HFFc6 (cell line): ENCODE measurements around the gene SIRPB1. TPM values are rescaled to one million over a fixed set of nuclear protein-coding genes. Genes with fewer than 3 reads are reported as not detected.

ENCODE experiments used
- DNase-seq: peaks from one replicate; pipeline ENCODE4 v3.0.0-alpha.2; 2018
- H3K27ac Mint-ChIP-seq: 2 replicates; pipeline ENCODE4 v1.8.0; 2020; ENCODE audit warnings: mild to moderate bottlenecking, mixed read lengths
- H3K27me3 Mint-ChIP-seq: 2 replicates; pipeline ENCODE4 v1.8.0; 2021; ENCODE audit warnings: mild to moderate bottlenecking, moderate library complexity, mixed read lengths; ENCODE audit not compliant: insufficient read depth
- H3K36me3 Mint-ChIP-seq: 2 replicates; pipeline ENCODE4 v1.8.0; 2021; ENCODE audit warnings: low read depth, mixed read lengths
- H3K4me1 Mint-ChIP-seq: 2 replicates; pipeline ENCODE4 v1.8.0; 2020; ENCODE audit warnings: low read depth, mixed read lengths
- H3K4me3 Mint-ChIP-seq: 2 replicates; pipeline ENCODE4 v1.8.0; 2020; ENCODE audit warnings: mild to moderate bottlenecking, moderate library complexity, mixed read lengths
- H3K9me3 Mint-ChIP-seq: 2 replicates; pipeline ENCODE4 v1.8.0; 2020; ENCODE audit warnings: mild to moderate bottlenecking, mixed read lengths
- CTCF ChIP-seq: fragments of 200-600 bp; sonication (generic); IDR thresholded peaks from 2 replicates; pipeline ENCODE4 v1.5.0; 2021; ENCODE audit warnings: antibody characterized with exemption, mild to moderate bottlenecking
- total RNA-seq, 6 experiments: library from RNA; stranded (reverse); fragmentation: NEBNext Ultra II Directional; extraction: Animal tissue kit (Norgen Biotek cat#: 25700); gene quantifications; 2 replicates in 1 of 6; 3 replicates in 5 of 6; pipeline ENCODE4 v1.2.3, GENCODE V29; 2021

The SIRPB1 gene
- total RNA-seq, 6 experiments from 2014 or later: not detected

DNA sequence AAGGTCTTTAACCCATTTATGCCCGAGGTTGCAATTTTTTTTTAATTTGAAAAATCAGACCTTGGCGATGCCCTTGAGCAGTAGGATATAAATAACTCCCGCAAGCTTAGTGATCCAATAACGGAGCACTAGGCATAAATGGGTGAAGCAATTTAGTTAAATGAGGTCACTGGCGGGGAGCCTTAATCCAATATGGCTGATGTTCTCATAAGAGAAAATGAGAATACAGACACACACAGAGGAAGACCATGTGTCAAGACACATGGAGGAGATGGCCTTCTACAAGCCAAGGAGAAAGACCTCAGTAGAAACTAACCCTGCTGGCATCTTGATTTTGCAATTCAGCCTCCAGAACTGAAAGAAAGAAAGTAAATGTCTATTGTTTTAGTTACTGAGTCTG is 37.0 kb upstream of the SIRPB1 start:
- H3K27me3 Mint-ChIP-seq: peaks cover 18% of the 10 kb centered on the region
- TF ChIP-seq CTCF: no peak

GRCh38 chr20:1654996-1655395 is 35.2 kb upstream of the SIRPB1 start:
- TF ChIP-seq CTCF: no peak
- DNase-seq: no peak
- H3K27ac Mint-ChIP-seq: no peak overlapping the region
- peaks cover 16% of the 10 kb centered on the region for H3K27me3 Mint-ChIP-seq
- H3K4me3 Mint-ChIP-seq: no peak overlapping the region
- no peaks in the 10 kb centered on the region for H3K36me3 Mint-ChIP-seq
- no peaks in the 10 kb centered on the region for H3K4me1 Mint-ChIP-seq
- no peaks in the 10 kb centered on the region; the same call in 1 of the 2 replicates for H3K9me3 Mint-ChIP-seq

More for the DNA sequence above, 37.0 kb upstream of the SIRPB1 start:
- Mint-ChIP-seq H3K4me1 (no peaks in the 10 kb centered on the region), H3K27ac (no peak overlapping the region), H3K4me3 (no peak overlapping the region), H3K9me3 (no peaks in the 10 kb centered on the region; the same call in 1 of the 2 replicates), H3K36me3 (no peaks in the 10 kb centered on the region)
- no peak for DNase-seq

GRCh38 chr20:1652960-1653359 is 33.2 kb upstream of the SIRPB1 start:
- no peak for TF ChIP-seq CTCF
- Mint-ChIP-seq H3K27me3 (peaks cover 8% of the 10 kb centered on the region), H3K27ac (no peak overlapping the region)

DNA sequence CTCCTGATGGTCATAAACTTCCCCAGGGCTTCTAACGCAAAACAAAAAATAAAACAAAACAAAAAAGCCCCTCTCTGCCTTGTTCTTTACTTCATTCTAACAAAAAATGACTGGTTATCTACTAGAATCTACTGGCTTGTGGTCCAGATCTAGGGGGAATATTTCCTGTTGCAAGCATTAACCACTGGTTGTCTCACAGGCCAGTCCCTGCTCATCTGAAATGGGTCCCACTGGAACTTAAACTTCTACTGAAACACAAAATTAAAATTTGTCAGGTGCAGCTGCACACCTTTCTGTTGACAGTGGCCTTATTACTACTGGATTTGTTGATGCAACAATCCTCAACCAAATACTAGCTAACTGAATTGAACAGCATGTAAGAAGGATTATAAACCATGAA is 32.3 kb upstream of the SIRPB1 start:
- no peak for TF ChIP-seq CTCF
- Mint-ChIP-seq H3K9me3 (no peaks in the 10 kb centered on the region; the same call in 1 of the 2 replicates), H3K36me3 (no peaks in the 10 kb centered on the region), H3K4me3 (no peak overlapping the region), H3K4me1 (no peaks in the 10 kb centered on the region), H3K27ac (no peak overlapping the region), H3K27me3 (peaks cover 11% of the 10 kb centered on the region)
- no peak for DNase-seq

More at GRCh38 chr20:1652960-1653359, 33.2 kb upstream of the SIRPB1 start:
- DNase-seq: no peak
- no peaks in the 10 kb centered on the region for H3K36me3 Mint-ChIP-seq
- H3K9me3 Mint-ChIP-seq: no peaks in the 10 kb centered on the region; the same call in 1 of the 2 replicates
- no peak overlapping the region for H3K4me3 Mint-ChIP-seq
- H3K4me1 Mint-ChIP-seq: no peaks in the 10 kb centered on the region

DNA sequence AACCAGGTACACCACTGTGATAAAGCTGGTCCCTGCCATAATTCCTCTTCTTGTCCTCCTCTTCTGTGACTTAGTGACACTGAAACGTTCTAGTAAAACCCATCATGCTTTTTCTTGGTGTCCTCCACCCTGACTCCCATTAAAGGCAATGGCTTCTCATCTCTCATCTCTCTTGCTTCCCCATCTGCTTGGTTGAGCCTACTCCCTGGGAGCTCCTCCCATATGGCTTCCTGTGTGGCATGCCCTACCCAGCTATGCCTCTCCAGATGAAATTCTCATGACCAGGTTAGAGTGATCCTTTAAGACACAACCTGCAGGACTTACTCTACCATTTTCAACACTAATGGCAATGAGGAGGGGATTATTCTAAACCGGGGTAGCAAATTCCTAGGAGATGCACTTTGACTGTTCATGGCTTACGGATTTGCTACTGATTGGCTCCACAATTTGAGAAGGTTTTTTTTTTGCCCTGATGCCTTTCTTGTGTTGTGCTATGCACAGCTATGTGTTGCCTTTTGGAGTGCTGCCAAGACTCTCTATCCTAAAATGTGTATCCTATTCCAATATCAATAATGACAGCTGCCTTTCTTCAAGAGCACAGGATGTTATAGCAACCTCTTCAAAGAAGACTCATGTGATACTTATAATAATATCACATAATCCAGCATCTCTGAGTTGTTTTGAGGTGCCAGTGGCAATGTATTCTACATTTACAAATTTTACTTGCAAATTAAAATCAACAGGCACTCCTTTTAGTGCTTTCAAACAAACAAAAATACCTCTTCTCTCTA is 31.7 kb upstream of the SIRPB1 start:
- Mint-ChIP-seq H3K36me3 (no peaks in the 10 kb centered on the region), H3K9me3 (no peaks in the 10 kb centered on the region; the same call in 1 of the 2 replicates), H3K4me3 (no peak overlapping the region), H3K27me3 (peaks cover 15% of the 10 kb centered on the region), H3K4me1 (no peaks in the 10 kb centered on the region), H3K27ac (no peak overlapping the region)
- no peak for DNase-seq
- TF ChIP-seq CTCF: no peak
